Gastrocnemius medialis (tissue), 4 donors: ENCODE results near the gene GAS2L1.

Source experiments
- POLR2A ChIP-seq, 2 donors: fragments of 450-650 bp; IDR thresholded peaks; one replicate each; pipeline ENCODE4 v1.6.1; 2017; ENCODE audit warnings: antibody characterized with exemption in 2 of 2, mild to moderate bottlenecking in 2 of 2, moderate library complexity in 2 of 2
- TF ChIP-seq, protein P1 (sequence below), 5 experiments: fragments of 450-650 bp in 3 of 5; fragments of 200-600 bp in 2 of 5; sonication (generic) in 2 of 5; IDR thresholded peaks in 4 of 5; conservative IDR thresholded peaks in 1 of 5; 1 replicate in 4 of 5; 2 replicates in 1 of 5; pipeline ENCODE4 v1.5.1; 2016 to 2019; ENCODE audit warnings: antibody characterized with exemption in 5 of 5, mild to moderate bottlenecking in 3 of 5, moderate library complexity in 3 of 5

DNA sequence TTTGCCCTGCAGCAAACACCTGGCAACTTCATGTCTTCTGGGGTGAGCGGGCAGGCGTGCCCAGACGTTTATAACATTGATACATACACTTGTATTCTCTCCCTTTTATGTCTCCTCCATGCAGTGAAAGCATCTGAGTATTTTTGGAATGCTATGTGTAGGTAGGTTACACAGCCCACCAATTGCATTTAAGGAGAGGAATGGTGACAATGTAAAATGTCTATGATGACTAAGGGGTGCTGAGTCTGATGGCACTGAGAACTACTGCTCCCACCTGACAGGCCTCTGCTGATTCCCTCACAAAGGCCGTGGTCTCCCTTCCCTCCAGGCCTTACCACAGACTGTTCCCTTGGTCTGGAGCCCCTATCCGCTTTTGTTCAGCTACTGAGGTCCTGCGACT is 31.9 kb downstream of the GAS2L1 start:
- TF ChIP-seq POLR2A (IDR thresholded peaks at IDR 0.05): no peak
- TF ChIP-seq, protein P1, sequence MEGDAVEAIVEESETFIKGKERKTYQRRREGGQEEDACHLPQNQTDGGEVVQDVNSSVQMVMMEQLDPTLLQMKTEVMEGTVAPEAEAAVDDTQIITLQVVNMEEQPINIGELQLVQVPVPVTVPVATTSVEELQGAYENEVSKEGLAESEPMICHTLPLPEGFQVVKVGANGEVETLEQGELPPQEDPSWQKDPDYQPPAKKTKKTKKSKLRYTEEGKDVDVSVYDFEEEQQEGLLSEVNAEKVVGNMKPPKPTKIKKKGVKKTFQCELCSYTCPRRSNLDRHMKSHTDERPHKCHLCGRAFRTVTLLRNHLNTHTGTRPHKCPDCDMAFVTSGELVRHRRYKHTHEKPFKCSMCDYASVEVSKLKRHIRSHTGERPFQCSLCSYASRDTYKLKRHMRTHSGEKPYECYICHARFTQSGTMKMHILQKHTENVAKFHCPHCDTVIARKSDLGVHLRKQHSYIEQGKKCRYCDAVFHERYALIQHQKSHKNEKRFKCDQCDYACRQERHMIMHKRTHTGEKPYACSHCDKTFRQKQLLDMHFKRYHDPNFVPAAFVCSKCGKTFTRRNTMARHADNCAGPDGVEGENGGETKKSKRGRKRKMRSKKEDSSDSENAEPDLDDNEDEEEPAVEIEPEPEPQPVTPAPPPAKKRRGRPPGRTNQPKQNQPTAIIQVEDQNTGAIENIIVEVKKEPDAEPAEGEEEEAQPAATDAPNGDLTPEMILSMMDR (IDR thresholded peaks at IDR 0.05 in 4 of 5, conservative IDR thresholded peaks at IDR 0.05 in 1 of 5): no peak
